Adrenal gland (tissue), 12 donors: Measurements from ENCODE around the gene SPPL2A. TPM values are rescaled to one million over a fixed set of nuclear protein-coding genes. Genes with fewer than 3 reads are reported as not detected.

ENCODE experiments used
- DNase-seq, 7 donors: peaks; one replicate each; pipeline ENCODE4 v3.0.0-alpha.2; 2019 to 2020
- H3K27ac ChIP-seq, 5 donors: fragments of 200-600 bp; sonication (generic) in 4 of 5; 1 replicate in 3 of 5; 2 replicates in 2 of 5; pipeline versions ENCODE4 v1.5.1 to v1.8.0; 2016 to 2020; ENCODE audit warnings: mild to moderate bottlenecking in 1 of 5
- H3K27me3 ChIP-seq: fragments of 200-600 bp; 2 replicates; pipeline ENCODE4 v1.8.0; 2021
- H3K36me3 ChIP-seq, 2 donors: fragments of 200-600 bp; replicated peaks in 1 of 2; 1 replicate in 1 of 2; 2 replicates in 1 of 2; pipeline versions ENCODE4 v1.5.1 to v1.8.0; 2018 to 2022
- H3K4me1 ChIP-seq, 2 donors: fragments of 200-600 bp; replicated peaks in 1 of 2; 1 replicate in 1 of 2; 2 replicates in 1 of 2; pipeline versions ENCODE4 v1.5.1 to v1.8.0; 2018 to 2021
- H3K4me3 ChIP-seq, 4 donors: fragments of 200-600 bp; sonication (generic) in 3 of 4; one replicate each; pipeline ENCODE4 v1.5.1; 2016 to 2018
- H3K9me3 ChIP-seq, 3 donors: fragments of 200-600 bp; sonication (generic) in 1 of 3; replicated peaks in 1 of 3; 1 replicate in 2 of 3; 2 replicates in 1 of 3; pipeline versions ENCODE4 v1.5.1 to v1.8.0; 2016 to 2021
- CTCF ChIP-seq, 6 experiments: fragments of 450-650 bp in 4 of 6; fragments of 200-600 bp in 2 of 6; sonication (generic) in 1 of 6; IDR thresholded peaks; 1 replicate in 5 of 6; 2 replicates in 1 of 6; pipeline versions ENCODE4 v1.5.1 to v1.8.0; 2016 to 2021; ENCODE audit warnings: antibody characterized with exemption in 6 of 6, mild to moderate bottlenecking in 2 of 6, moderate library complexity in 1 of 6
- POLR2A ChIP-seq, 2 donors: fragments of 450-650 bp; IDR thresholded peaks; one replicate each; pipeline ENCODE4 v1.6.1; 2017; ENCODE audit warnings: antibody characterized with exemption in 2 of 2, mild to moderate bottlenecking in 2 of 2, moderate library complexity in 1 of 2
- WGBS, 4 donors: extraction: QIAGEN DNeasy Blood & Tissue Kit in 2 of 4; methylation state at CpG; one replicate each; pipeline versions ENCODE4 v1.1.5 to v1.1.7; 2013 to 2017; 5-methylcytosine and 5-hydroxymethylcytosine counted together
- intact Hi-C, 2 donors: fragments of 100-400 bp; cut with DNase I; formaldehyde crosslinking; loops; one replicate each; pipeline versions ENCODE4 v1.14.1 to v1.15.0; 2022 to 2023
- polyA plus RNA-seq, 3 donors: library from polyadenylated mRNA; stranded (reverse); fragments of 200-250 nt in 2 of 3; fragments of 350-450 nt in 1 of 3; fragmentation: Illumina TruSeq in 1 of 3; extraction: RNeasy Lipid Tissue Mini Kit (QIAGEN cat#74804) in 1 of 3; gene quantifications; one replicate each; pipeline ENCODE4 v1.2.3, GENCODE V29; 2013 to 2014
- small RNA-seq, 2 donors: library from RNA; depleted of rRNA; stranded (forward); fragments of <200 nt; gene quantifications; one replicate each; pipeline ENCODE3, GENCODE V24; 2016
- total RNA-seq, 9 donors: library from RNA; depleted of rRNA in 4 of 9; stranded (reverse); fragments of >200 nt in 4 of 9; fragments of 120-200 nt in 1 of 9; fragmentation: NEBNext Ultra II Directional in 1 of 9; extraction: Animal tissue kit (Norgen Biotek cat#: 25700) in 1 of 9; gene quantifications; one replicate each; pipeline versions ENCODE4 v1.1.0 to v1.2.4, GENCODE V29; 2013 to 2023
- donor health status: healthy with polysubstance abuse.
- donor health status: Bipolar disorder and iron deficiency.
- donor health status: DM: yes; HTN: yes; CAD: no.
- donor health status: DM: no; HTN: no; CAD: no.
- donor health status: DM: no; HTN: no; CAD: no.
- donor health status: DM: yes; HTN: yes; CAD: no.

Gene SPPL2A
- total and polyA plus RNA-seq, 12 donors: 23.3 to 378 (median 127) TPM

GRCh38 chr15:50653156-50653743 is 112.3 kb downstream of the SPPL2A start:
- H3K27me3 ChIP-seq: no peaks in the 10 kb centered on the region
- 90 to 94% (median 91%) methylated on average over 6 of the region's 6 CpGs for WGBS, 4 donors
- no peak for TF ChIP-seq POLR2A (IDR thresholded peaks at IDR 0.05)
- no peak for TF ChIP-seq CTCF (IDR thresholded peaks at IDR 0.05)
- H3K9me3 ChIP-seq: no peaks in the 10 kb centered on the region
- intact Hi-C loops: no loop called here
- no peak for DNase-seq
- H3K4me3 ChIP-seq: no peak overlapping the region
- no peak overlapping the region for H3K27ac ChIP-seq
- peaks cover 0 to 56% of the 10 kb centered on the region in 2 donors for H3K36me3 ChIP-seq
- H3K4me1 ChIP-seq: no peaks in the 10 kb centered on the region

GRCh38 chr15:50652671-50653070 is 112.8 kb downstream of the SPPL2A start:
- DNase-seq: no peak
- Histone ChIP-seq H3K27me3 (no peaks in the 10 kb centered on the region), H3K4me1 (no peaks in the 10 kb centered on the region), H3K36me3 (peaks cover 0 to 60% of the 10 kb centered on the region in 2 donors), H3K27ac (no peak overlapping the region), H3K4me3 (no peak overlapping the region), H3K9me3 (no peaks in the 10 kb centered on the region)
- intact Hi-C loops: no loop called here
- TF ChIP-seq POLR2A (IDR thresholded peaks at IDR 0.05): no peak
- TF ChIP-seq CTCF (IDR thresholded peaks at IDR 0.05): no peak
- WGBS, 4 donors: 82 to 98% (median 92%) methylated on average over 3 of the region's 3 CpGs

Small RNA genes within 50 kb of the gene (small RNA-seq; reads per million reads assigned to genes)
- gene AC012100.1 (0 reads per million in 2 donors), gene RN7SL354P (0 reads per million in 2 donors)

Other genes with a start within 250 kb of the SPPL2A start
- under 1 TPM in 2 of 9 donors, not detected in 7; 0.49 to 0.55 TPM for gene USP50, start 219.0 kb downstream of the SPPL2A start, total RNA-seq
- not detected for gene USP50, start 219.0 kb downstream of the SPPL2A start, polyA plus RNA-seq
- 10 to 100 TPM; 20.4 to 45.0 (median 30.9) TPM for gene TRPM7, start 78.9 kb downstream of the SPPL2A start, total RNA-seq
- gene TRPM7, start 78.9 kb downstream of the SPPL2A start, polyA plus RNA-seq: 10 to 100 TPM in 1 of 3 donors, 1 to 10 TPM in 2; 5.4 to 25.9 (median 6.1) TPM
- 10 to 100 TPM in 4 of 9 donors, 1 to 10 TPM in 5; 5.4 to 23.0 (median 9.9) TPM for gene AP4E1, start 143.0 kb upstream of the SPPL2A start, total RNA-seq
- gene AP4E1, start 143.0 kb upstream of the SPPL2A start, polyA plus RNA-seq: 10 to 100 TPM in 1 of 3 donors, 1 to 10 TPM in 2; 2.0 to 10.1 (median 2.0) TPM